Heart right ventricle (tissue), 16 donors: Measurements from ENCODE around the gene CHST11. TPM values are rescaled to one million over a fixed set of nuclear protein-coding genes. Genes with fewer than 3 reads are reported as not detected.

Experiments used
- ATAC-seq, 8 donors: fragments of 200-7000 bp; cut with Tn5 transposase; one replicate each; pipeline ENCODE4 v1.9.1; 2020; ENCODE audit warnings: mild to moderate bottlenecking in 8 of 8, moderate library complexity in 8 of 8, moderate number of reproducible peaks in 1 of 8
- DNase-seq, 2 donors: peaks; one replicate each; pipeline ENCODE4 v3.0.0-alpha.2; 2020
- H3K27ac ChIP-seq, 10 donors: fragments of 200-600 bp; sonication (generic) in 2 of 10; one replicate each; pipeline versions ENCODE4 v1.5.0 to v1.8.0; 2020 to 2022; ENCODE audit warnings: mild to moderate bottlenecking in 3 of 10
- H3K27me3 ChIP-seq, 7 donors: fragments of 200-600 bp; one replicate each; pipeline ENCODE4 v1.8.0; 2021 to 2022; ENCODE audit warnings: mild to moderate bottlenecking in 2 of 7
- H3K36me3 ChIP-seq, 9 donors: fragments of 200-600 bp; sonication (generic) in 1 of 9; one replicate each; pipeline versions ENCODE4 v1.5.0 to v1.8.0; 2020 to 2022; ENCODE audit warnings: mild to moderate bottlenecking in 2 of 9
- H3K4me1 ChIP-seq, 9 donors: fragments of 200-600 bp; sonication (generic) in 1 of 9; one replicate each; pipeline versions ENCODE4 v1.5.0 to v1.8.0; 2020 to 2022; ENCODE audit warnings: mild to moderate bottlenecking in 4 of 9
- H3K4me3 ChIP-seq, 10 donors: fragments of 200-600 bp; sonication (generic) in 2 of 10; one replicate each; pipeline versions ENCODE4 v1.5.0 to v1.8.0; 2020 to 2022; ENCODE audit warnings: mild to moderate bottlenecking in 7 of 10, moderate library complexity in 2 of 10
- H3K9me3 ChIP-seq, 11 donors: fragments of 200-600 bp in 10 of 11; sonication (generic) in 2 of 11; one replicate each; pipeline versions ENCODE4 v1.5.0 to v1.8.0; 2013 to 2022; ENCODE audit warnings: mild to moderate bottlenecking in 2 of 11, control low read depth in 1 of 11, moderate library complexity in 1 of 11
- WGBS, 2 donors: extraction: QIAGEN DNeasy Blood & Tissue Kit; methylation state at CpG; one replicate each; pipeline ENCODE4 v1.1.7; 2013; ENCODE audit warnings: inconsistent platforms in 1 of 2; 5-methylcytosine and 5-hydroxymethylcytosine counted together
- intact Hi-C, 10 donors: fragments of 100-400 bp; cut with DNase I; formaldehyde crosslinking; loops; one replicate each; pipeline versions ENCODE4 v1.11.1 to v1.14.2; 2022
- polyA plus RNA-seq, 2 donors: library from polyadenylated mRNA; stranded (reverse); fragments of 200-250 nt; gene quantifications; one replicate each; pipeline ENCODE4 v1.2.3, GENCODE V29; 2013
- total RNA-seq, 10 donors: library from RNA; stranded (reverse); fragmentation: NEBNext Ultra II Directional in 3 of 10; extraction: Animal tissue kit (Norgen Biotek cat#: 25700) in 3 of 10; gene quantifications; one replicate each; pipeline versions ENCODE4 v1.2.1 to v1.2.4, GENCODE V29; 2021 to 2023
- TF ChIP-seq, protein P1 (sequence below), 9 donors: fragments of 200-600 bp; sonication (generic) in 2 of 9; IDR thresholded peaks; one replicate each; pipeline versions ENCODE4 v1.5.0 to v1.8.0; 2021 to 2022; ENCODE audit warnings: antibody characterized with exemption in 9 of 9, mild to moderate bottlenecking in 5 of 9, moderate library complexity in 1 of 9
- donor health status: Arrhythmogenic right ventricular cardiomyopathy.
- donor health status: ischemic (EF 13 %, LVEDD 7.1; RV severe dilation, severe dysfunction).
- donor health status: healthy with polysubstance abuse.
- donor health status: DM: no; HTN: yes; CAD: no.
- donor health status: DM: no; HTN: no; CAD: no.
- donor health status: ischemic (EF 25% LVEDD 6.9; RV normal size, moderate dysfunction).
- donor health status: ischemic (EF 25% LVEDD 5.7; RV mildly dilated, moderate dysfunction).
- donor health status: healthy.
- donor health status: DM: yes; HTN: yes; CAD: no.
- donor health status: Ischemic cardiomyopathy.
- donor health status: ischemic (EF 35%, LVEDD 5.7; RV mildly dilated, moderate dysfunction).
- donor health status: nonischemic (EF 11% LVEDD 7.7; RV severe dilation, severe dysfunction).
- donor health status: DM: yes; HTN: yes; CAD: no.
- donor health status: PGD.
- donor health status: ischemic (EF 29% LVEDD 5.4; RV normal size, mild dysfunction).
- donor health status: nonischemic (EF 23%, LVEDD 6.1; RV moderate dilation, normal function).

The CHST11 gene
- total and polyA plus RNA-seq, 12 donors = 1.1 to 12.7 (median 4.3) TPM

DNA sequence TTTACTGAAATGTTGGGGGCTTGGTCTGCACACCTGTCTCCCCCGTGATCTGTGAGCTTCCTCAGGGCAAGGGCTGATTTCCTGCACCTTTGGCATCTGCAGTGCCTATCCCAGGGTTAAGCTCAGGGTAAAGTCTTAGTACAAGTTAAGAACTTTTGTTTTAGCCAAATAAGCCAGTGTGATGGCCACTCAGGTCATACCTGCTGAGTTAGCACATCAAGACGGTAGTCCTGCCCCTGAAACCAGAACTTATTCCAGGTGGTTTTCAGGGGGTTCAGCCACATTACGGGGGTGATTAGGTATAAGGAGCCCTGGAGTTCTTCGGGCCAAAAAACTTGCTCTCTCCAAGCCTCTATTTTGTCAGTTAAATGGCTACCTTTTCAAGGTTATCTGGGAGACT lies 21.6 kb upstream of the CHST11 start:
- no peak for ATAC-seq
- no peak overlapping the region for H3K27ac ChIP-seq
- H3K4me3 ChIP-seq = no peak overlapping the region
- H3K9me3 ChIP-seq = no peaks in the 10 kb centered on the region
- peaks cover 0 to 12% (median 0%) of the 10 kb centered on the region in 7 donors for H3K27me3 ChIP-seq
- no peaks in the 10 kb centered on the region for H3K4me1 ChIP-seq
- 70 to 84% methylated on average over 4 of the region's 4 CpGs for WGBS, 2 donors
- DNase-seq = no peak
- H3K36me3 ChIP-seq = no peaks in the 10 kb centered on the region
- TF ChIP-seq, protein P1, sequence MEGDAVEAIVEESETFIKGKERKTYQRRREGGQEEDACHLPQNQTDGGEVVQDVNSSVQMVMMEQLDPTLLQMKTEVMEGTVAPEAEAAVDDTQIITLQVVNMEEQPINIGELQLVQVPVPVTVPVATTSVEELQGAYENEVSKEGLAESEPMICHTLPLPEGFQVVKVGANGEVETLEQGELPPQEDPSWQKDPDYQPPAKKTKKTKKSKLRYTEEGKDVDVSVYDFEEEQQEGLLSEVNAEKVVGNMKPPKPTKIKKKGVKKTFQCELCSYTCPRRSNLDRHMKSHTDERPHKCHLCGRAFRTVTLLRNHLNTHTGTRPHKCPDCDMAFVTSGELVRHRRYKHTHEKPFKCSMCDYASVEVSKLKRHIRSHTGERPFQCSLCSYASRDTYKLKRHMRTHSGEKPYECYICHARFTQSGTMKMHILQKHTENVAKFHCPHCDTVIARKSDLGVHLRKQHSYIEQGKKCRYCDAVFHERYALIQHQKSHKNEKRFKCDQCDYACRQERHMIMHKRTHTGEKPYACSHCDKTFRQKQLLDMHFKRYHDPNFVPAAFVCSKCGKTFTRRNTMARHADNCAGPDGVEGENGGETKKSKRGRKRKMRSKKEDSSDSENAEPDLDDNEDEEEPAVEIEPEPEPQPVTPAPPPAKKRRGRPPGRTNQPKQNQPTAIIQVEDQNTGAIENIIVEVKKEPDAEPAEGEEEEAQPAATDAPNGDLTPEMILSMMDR (IDR thresholded peaks at IDR 0.05) = no peak
- intact Hi-C loops = no loop called here

DNA sequence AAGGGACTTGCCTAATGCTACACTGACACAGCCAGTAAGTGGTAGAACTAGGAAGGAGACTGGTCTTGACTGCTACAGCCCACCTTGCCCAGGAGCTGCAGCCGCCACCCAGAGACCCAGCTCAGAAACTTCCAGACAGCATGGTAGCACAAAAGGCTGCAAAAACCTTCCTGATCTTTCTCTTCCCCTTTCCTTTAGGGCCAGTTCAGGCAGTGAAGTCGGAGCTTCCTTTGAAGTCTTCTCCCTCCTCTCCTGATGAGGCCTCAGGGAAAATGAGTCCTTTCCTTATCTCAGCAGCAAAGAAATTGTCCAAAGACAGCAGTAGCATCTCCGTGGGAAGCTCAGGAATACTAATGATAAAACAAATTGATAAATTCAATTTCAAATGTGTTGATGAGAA lies 21.0 kb upstream of the CHST11 start:
- DNase-seq (no peak), ATAC-seq (no peak)
- H3K36me3 ChIP-seq = no peaks in the 10 kb centered on the region
- H3K9me3 ChIP-seq = no peaks in the 10 kb centered on the region
- H3K27me3 ChIP-seq = peaks cover 0 to 12% (median 0%) of the 10 kb centered on the region in 7 donors
- no peak overlapping the region for H3K27ac ChIP-seq
- H3K4me3 ChIP-seq = no peak overlapping the region
- intact Hi-C loops = no loop called here
- WGBS, 2 donors = 48 to 58% methylated on average over 3 of the region's 3 CpGs
- TF ChIP-seq, protein P1 (IDR thresholded peaks at IDR 0.05) = no peak
- H3K4me1 ChIP-seq = no peaks in the 10 kb centered on the region

DNA sequence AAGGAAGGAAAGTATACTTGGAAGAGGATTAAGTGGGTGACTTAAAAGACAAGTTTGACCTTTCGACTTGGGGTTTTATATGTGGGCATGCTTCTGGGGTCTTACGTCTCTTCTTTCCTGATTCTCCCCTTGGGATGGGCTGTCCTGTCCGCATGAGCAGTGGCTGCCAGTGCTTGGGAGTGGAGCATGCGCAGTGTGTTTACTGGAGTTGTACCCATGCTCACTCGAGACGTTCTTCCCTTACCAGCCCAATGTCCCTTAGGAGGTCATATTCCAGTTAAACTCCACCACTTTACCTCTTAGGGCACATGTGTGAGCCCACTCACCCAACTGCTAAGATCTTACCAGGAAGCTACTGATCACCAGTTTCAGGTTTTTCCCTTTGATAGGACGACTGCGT lies 20.0 kb upstream of the CHST11 start:
- H3K4me1 ChIP-seq = no peaks in the 10 kb centered on the region

DNA sequence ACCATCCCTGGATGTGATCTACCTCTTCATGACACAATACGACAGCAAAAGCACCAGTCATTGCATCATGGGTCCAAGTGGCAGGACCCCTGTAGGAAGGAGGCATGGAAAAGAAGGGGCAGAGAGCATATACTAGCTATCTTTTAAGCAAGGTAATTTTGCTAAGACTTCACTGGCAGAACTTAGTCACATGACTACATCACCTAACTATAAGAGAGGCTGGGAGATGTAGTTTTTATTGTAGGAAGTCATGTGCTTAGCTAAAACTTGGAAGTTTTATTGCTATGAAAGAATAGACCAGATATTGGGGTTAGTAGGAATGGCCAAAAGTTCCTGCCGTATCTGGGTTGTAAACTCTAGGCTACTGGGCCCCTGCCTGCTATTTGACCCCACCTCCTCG lies 18.6 kb upstream of the CHST11 start:
- intact Hi-C loops = no loop called here
- H3K4me1 ChIP-seq = no peaks in the 10 kb centered on the region
- no peak for DNase-seq
- no peaks in the 10 kb centered on the region for H3K9me3 ChIP-seq
- TF ChIP-seq, protein P1 (IDR thresholded peaks at IDR 0.05) = no peak
- no peak for ATAC-seq
- peaks cover 0 to 12% (median 0%) of the 10 kb centered on the region in 7 donors for H3K27me3 ChIP-seq
- H3K27ac ChIP-seq = no peak overlapping the region
- no peak overlapping the region for H3K4me3 ChIP-seq
- H3K36me3 ChIP-seq = no peaks in the 10 kb centered on the region
- 82 to 88% methylated on average over 3 of the region's 3 CpGs for WGBS, 2 donors

More for the DNA sequence above, 20.0 kb upstream of the CHST11 start:
- no peak for DNase-seq
- Histone ChIP-seq H3K36me3 (no peaks in the 10 kb centered on the region), H3K9me3 (no peaks in the 10 kb centered on the region), H3K27ac (no peak overlapping the region), H3K27me3 (peaks cover 0 to 12% (median 0%) of the 10 kb centered on the region in 7 donors), H3K4me3 (no peak overlapping the region)
- intact Hi-C loops = no loop called here
- TF ChIP-seq, protein P1 (IDR thresholded peaks at IDR 0.05) = no peak
- ATAC-seq = no peak
- 86 to 90% methylated on average over 8 of the region's 8 CpGs for WGBS, 2 donors
